Iris pigment epithelial cell (primary cell): ENCODE results near the gene MED27.

Experiments used
- DNase-seq: peaks from one replicate; pipeline ENCODE4 v3.0.0-alpha.2; 2011; ENCODE audit warnings: low read depth

Gene MED27

DNA sequence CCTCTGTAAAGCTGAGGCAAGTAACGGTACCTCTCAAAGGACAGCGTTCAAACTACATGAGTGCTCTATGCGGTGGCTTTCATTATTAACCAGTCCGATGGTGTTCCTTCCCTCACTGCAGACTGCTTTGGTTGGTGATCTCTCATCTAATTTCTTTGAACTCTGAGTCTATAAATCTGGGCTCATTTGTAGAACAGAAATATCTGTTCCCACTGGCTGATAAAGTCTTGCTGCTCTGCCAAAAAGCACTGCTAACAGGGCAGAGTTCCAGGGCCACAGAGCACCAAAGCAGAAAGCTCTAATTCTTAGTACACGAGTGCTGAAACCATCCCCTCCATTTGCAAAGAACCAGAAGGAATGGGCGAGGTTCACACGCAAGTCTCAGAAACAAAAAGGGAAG, 81.9 kb downstream of the MED27 start:
- peak; percentile 39 for DNase-seq

DNA sequence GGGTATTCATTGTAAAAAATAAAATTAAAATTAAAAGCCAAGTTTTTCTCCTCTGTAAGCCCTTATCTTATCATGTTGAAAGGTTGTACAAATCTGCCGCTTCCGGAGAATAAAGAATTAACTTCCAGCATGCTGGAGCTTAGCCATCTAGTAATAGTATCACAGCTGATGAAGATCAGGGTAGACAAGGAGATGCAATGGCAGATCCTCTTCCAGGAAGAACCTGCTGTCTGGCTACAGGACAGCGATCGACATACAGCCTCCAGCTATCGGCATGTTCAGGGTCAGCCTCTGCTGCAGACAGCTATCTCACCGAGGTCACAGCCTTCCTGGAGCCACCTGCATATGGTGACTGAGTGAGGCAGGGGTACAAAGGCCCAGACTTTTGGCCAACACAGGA, 82.6 kb downstream of the MED27 start:
- no peak for DNase-seq

DNA sequence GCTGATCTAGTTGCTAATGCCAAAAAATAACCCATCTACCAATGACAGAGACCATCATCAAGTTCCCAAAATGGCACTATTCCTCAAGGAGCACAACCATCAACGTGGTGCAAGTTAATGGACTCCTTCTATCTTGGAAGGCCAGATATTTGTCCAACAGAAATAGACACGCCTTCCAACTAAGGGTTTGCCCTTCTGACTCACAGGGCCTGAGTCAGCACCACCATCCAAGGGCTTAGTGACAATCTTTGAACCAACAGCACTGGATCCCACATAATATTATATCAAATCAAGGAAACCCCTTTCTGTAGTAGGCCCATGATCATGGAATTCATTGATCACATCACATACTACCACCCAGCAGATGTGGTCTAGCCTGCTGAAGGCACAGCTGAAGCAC, 84.3 kb downstream of the MED27 start:
- DNase-seq, result no peak

DNA sequence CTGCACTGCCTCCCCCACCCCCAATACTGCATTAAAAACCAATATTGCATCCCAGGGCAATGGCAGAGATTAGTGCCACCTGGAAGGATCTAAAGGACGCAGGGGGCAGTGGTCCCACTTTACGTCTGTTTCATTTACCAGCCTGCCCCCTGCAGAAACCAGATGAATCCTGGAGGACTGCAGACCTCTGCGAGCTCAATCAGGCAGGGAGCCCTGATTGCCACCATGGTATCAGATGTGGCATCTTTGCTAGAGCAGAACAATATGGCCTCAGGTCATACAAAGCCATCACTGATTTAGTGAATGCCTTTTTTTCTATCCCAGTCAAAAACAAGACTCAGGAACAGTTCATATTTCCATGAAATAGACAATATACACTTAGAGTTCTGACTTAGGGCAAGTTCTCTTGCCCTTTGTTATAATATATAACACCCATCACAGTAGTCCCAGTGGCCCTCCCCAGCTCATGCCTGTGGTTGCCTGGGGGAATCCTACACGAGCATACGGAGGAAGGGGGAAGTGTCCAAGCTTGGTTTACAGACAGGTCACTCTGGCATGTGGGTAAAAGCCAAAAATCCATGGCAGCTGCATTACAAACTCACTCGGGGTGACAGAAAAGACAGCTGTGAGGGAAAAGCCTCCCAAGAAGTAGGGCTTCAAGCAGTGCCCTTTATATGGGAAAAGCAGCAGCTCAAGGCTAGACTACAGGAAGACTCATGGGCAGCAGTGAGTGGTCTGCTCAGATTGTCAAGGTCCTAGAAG, 85.1 kb downstream of the MED27 start:
- no peak for DNase-seq

DNA sequence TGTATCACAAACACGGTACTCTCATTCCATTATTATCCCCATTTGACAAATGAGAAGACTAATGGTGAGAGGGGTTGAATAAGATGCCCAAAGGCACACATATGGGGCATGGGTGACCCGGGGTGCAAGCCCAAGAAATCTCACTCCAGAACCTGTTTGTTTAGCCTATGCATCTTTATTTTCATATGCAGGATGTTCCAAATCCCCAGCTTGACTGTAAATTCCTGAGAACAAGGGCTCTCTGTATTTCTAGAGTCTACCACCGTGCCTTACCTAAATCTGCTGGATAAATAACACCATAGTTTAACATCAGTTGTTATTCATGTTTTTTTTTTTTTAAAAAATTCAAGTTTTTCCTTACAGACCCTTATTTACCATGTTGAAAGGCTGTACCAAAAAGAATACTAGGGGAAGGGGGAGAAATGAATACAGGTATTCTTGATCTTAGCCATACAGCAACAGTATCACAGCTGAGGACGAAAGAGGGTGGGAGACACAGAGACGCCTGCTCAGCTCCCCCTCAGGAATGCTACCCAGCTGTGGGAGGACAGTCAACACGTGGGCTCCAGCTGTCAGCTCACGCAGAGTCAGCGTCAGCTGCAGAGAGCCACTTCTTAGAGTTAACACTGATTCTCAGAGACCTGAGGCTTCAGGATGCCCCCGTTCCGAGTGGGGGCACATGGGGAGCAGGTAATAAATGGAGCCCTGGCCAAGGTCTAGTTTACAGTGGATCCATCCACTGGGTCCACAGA, 86.6 kb downstream of the MED27 start:
- DNase-seq, result no peak

DNA sequence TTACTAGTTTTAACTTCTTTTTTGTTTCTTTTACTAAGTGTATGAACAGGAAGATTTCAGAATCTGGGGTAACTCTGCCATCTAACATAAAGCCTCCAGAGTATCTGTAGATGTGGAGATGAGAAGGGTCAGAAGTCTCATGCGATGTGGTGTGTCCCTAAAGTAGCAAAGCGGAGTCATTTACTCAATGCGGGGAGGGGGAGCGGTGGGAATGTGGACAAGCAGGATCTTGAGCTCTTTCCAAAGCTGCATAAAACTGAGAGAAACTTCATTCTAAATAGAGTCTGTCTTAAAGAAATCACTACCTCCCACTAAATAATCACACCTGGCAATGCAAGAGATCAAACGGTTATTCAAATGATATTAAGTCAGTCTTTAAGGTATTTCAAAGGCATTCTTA, 92.4 kb downstream of the MED27 start:
- no peak for DNase-seq

DNA sequence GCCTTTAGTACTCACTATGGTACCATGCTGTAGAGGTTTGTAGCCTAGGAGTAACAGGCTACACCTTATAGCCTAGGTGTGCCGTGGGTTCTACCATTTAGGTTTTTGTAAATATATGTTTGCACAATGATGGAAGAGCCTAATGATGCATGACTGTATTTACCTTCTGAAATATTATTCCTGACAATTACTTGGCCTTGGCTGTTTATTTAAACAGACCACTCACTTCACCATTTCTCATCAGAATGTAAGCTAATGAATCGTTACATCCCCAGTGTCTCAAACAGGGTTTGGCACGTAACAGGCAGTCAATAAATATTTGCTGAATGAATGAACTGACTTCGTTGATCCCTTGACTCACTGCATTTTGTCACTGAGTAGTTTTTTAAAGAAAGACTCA, 93.1 kb downstream of the MED27 start:
- DNase-seq, result no peak

DNA sequence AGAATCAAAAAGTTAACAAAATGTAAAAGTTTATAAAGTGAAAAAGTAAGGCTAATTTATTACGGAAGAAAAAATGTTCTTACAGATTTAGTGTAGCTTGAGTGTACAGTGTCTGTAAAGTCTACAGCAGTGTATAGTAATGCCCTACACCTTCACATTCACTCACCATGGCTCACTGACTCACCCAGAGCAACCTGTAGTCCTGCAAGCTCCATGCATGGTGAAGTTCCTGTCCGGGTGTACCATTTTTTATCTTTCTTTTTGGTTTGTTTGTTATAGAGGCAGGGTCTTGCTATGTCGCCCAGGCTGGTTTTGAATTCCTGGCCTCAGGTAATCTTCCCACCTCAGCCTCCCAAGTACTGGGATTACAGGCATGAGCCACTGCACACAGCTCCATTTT, 93.6 kb downstream of the MED27 start:
- no peak for DNase-seq

DNA sequence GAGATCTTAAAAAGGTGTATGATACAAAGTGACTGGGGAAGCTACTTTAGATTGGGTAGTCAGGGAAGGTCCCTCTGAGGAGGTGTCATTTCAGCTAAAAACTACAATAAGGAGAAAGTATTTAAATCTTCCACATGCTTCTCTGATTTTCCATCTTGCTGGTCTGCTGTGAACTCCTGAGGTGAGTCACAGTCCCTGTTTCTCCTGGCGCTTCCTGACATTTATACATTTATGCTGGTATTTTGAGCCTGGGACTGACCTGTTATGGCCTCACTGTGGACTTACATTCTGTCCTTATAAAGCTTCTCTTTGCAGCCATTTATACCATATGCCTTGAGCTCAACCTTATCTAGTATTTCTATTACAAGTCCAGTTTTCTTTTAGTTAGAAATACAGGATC, 95.1 kb downstream of the MED27 start:
- peak; percentile 33 for DNase-seq

DNA sequence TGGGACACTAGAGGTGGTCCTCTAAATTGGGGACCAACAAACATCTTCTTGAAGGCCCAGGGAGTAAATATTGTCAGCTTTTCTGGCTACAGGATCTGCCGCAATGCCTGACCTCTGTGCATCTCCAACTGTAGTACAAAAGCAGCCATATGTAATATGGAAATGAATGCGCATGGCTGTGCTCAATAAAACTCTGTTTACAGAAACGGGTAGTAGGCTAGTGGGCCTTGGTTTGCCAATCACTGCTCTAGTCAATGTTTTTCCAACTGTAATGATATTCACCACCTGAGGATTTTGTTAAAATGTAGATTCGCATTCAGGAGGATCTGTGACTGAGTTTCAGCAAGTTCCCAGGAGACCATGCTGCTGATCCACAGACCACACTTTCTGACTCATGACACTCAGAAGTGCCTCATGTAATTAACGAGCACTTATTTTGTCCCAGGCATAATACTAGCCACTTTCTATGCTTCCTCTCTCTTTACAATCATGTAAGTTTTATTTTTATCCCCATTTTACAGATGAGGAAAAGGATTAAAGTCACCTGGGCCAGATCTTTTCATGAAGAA, 96.9 kb downstream of the MED27 start:
- DNase-seq, result no peak

DNA sequence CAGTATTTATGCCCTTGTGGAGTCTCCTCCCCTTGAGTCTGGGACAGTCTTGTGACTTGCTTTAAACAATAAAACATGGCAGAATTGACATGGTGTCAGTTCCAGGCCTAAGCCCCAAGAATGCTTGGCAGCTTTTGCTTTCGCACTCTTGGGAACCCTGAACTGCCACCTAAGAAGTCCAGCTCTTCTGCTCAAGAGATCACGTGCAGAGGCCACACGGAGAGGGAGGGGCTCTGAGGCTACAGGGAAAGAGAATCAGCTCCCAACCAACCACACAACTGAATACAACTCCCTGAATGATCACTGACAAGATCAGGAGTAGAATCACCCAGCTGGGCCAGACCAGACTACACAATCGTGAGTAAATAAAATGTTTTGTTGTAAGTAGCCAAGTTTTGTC, 97.6 kb downstream of the MED27 start:
- DNase-seq, result no peak

DNA sequence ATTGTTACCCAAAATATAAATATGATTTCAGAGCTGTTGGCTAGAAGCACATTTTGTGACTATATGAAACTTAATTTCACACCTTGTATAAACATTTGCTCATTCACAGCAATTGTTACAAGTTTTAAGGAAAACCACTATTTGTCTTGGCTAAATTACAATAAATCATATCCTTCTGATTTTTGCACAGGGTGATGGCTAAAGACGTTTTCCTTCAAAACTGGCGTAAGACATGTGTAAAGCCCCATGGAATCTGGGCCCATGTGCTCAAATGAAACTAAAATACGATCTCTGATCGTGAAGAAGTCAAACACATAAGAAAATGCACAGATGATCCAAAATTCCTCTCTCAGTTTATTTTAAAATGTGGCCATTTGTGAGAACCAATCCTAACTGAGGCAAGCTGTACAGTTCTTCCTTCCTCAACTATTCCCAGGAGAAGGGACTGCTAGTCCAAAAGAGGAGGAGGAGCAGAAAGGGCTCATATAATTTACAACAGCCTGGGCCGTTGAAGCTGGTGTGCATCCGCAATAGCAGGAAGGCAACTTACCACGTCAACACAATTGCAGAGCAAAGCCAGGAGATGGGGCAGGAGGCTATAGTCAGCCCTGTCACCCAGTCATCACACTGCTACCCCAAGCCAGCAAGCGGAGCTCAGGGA, 98.4 kb downstream of the MED27 start:
- DNase-seq, result no peak

DNA sequence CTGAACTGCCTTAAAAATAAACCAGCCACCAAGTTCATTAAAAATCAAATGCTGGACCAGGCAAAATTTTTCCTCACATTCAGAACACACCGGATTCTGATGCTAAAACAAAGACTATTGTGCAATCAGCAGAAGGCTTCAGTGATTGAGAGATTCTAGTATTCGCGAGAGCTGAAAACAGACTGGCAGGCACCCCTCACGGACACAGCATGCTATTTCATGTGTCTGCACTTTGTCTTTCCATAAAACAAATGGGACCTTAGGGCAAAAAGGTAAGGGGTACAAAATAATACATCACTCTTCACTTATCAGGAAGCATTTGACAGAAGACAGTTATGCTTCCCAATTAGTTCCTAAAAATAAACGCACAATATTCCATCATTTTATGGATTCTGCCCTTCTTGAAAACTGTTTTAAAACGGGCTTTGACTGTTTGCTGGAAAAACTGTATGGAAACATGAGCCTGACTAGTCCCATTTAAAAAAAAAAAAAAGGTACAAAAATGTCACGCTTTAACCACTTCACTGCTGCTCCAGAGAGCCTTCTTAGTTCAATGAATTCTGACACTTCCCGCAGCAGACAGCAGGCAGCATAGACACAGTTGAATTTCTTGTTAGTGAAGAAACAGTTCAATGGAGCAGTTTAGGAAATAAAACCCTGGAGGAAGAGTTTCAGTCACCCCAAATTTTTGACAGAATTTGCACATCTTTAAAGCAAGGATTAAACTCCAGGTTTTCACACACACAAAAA, 99.2 kb downstream of the MED27 start:
- peak; percentile 30 for DNase-seq

DNA sequence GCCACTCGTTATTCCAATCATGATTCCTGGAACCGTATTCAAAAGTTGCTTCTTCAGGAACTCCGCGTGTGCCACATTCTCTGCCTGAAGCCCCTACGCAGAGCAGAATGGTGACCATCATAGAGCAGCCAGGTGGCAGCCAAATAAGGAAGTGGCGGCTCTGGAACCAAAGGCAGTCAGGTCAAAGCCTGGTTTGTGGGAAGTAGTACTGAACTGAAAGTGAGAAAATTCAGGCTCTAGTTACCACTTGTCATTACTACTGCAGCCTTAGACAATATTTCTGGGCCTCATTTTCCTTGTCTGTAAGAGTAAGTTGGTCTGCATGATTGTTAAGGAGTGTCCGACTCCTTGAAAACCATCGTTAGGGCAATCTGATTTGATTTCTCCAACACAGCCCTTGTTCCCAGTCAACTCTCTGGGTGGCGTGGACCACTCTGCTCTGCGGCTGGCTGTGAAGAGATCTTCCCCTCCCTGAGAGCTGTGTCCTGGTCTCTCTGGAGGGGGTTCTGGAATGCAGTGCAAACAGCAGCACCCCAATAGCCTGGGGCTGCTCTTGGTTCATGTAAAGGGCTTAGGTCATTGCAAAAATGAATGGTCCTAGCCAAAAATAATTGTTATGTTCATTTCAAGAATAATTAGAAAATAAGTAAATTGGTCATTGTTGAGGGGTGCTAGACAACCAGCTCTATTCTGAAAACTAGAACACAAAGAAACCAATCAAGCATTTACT, 102.4 kb downstream of the MED27 start:
- DNase-seq, result no peak

DNA sequence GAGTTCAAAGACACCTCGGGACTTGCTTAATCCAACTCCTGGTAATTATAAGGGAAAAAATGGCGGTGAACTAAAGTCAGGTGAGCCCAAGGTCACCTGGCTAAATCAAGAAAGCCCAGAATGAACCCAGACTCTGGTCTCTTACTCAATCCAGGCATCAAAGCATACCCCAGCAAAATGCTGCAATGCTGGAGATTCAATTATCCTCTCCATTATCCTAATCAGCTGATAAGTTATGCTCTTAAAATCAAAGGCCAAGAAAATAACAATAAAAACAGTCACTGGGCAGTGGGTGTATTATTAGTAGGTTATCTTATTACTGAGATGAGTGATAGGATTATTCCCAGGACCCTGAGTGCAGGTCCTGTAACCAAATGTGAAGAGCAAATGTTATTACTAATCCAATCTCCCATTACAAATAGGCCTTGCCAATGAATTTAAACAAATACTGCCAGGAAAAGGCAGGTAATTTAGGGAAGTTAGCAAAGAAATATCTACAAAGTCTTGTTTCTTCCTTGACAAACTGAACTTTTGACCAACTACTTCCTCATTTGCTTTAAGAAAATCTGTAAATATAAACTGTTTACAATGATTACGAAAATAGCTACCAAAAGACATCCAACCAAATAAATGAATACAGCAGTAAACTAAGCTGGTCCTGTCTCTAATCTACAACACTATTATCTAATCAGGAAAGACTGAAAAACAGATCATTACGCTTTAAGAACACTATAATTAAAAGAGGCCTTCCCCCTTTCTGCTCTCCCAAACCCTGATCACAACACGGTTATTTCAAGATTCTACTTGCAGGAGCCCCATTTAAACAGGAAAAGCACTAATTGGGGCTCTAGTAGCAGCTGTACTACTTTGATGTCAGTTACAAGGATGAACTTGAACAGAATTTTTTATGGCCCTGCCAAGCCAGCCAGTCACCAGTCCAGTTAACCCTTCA, 103.2 kb downstream of the MED27 start:
- no peak for DNase-seq

DNA sequence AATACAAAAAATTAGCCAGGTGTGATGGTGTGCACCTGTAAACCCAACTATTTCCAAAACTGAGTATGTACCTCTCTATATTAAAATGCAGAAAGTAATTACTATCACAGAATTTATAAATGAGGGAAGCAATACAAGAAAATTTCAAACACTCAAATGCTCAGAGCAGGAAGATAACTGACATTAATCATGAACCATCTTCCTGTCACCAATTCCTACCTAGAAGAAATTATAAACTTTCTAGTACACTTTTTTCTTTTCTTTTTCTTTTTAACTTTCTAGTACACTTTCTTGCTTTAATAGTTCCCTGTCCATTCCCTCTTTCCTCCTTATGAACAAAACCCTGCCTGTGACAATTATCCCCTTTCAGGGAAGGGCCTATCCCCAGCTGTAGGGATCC, 106.8 kb downstream of the MED27 start:
- DNase-seq, result no peak

DNA sequence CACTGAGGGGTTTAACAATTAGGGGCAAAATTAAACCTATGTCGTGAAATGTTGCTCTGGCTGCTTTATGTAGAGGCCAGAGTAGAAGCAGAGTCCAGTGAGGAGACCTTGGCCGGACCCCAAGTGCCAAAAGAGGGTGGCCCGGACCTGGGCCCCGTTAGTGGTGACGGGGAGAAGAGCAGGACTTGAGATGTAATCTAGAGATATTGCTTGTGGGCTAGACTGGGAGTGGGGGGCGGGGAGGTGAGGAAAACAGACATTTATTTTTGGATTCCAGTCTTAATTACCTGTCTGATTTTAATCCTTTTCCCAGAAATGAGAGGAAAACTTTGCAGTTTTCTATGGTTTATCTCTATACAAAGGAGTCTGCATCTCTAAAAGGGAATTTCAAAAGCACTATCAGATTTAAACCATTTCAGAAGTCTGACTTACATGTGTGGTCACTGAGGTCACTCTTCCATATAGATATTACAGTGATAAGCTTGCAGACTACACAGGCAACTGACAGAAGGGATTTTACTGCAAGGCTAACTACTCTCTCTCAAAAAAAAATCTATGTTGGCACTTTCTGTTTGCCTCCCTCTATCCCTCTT, 108.1 kb downstream of the MED27 start:
- DNase-seq, result no peak

DNA sequence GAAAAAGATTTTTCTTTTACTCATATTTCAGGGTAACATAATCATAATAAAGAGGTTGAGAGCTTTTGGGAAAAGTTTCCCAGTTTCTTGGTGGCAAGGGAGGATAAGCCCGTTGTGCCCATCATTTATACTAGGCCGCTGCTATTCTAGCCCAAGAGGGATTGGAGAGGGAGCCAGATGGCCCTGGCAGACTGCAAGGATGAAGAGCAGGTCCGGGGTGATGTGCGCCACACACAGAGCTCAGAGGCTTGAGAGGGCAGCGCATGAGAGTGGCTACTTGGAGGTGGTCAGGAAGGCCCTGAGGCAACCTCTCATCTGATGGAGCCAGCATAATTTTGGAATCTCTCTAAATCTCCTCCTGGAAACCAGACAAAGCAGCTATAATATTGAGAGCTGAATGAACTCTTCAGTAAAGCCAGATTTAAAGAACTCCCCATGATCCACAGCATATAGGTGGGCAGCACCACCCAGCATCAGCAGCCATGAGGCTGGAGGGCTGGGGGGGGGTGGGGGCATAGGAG, 110.1 kb downstream of the MED27 start:
- no peak for DNase-seq

DNA sequence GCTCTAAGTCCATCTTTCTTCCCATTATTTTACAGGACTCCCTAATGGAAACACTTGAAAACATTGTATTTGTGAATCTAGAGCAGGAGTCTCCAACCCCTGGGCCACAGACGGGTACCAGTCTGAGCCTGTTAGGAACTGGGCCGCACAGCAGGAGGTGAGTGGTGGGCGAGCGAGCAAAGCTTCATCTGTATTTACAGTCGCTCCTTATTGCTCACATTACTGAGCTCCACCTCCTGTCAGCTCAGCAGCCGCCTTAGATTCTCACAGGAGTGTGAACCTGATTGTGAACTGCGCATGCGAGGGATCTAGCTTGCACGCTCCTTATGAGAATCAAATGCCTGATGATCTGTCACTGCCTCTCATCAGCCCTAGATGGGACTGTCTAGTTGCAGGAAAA, 111.0 kb downstream of the MED27 start:
- DNase-seq, result no peak

DNA sequence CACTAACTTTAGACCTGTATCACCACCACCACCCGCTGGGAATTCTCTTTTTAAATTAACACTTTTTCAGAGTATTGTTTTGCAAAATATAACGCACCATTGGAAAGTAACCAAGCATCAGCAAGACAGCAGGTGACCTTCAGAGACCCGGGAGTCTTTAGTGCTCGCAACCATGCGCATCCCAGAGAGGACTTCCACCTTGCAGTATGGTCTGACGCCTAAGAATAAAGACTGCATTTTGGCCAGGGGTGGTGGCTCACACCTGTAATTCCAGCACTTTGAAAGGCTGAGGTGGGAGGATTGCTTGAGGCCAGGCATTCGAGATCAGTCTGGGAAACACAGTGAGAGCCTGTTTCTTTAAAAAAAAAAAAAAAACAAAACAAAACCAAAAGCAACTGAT, 113.8 kb downstream of the MED27 start:
- DNase-seq, result no peak
